HG02973 (cell line): ENCODE measurements around the gene TPT1.

ENCODE experiments used
- ATAC-seq: cut with Tn5 transposase; IDR thresholded peaks from one replicate; pipeline ENCODE4 v1.9.1; 2021; ENCODE audit warnings: moderate library complexity; ENCODE audit not compliant: unreplicated experiment

Gene TPT1

GRCh38 chr13:45335397-45336024 is 5.5 kb downstream of the TPT1 start:
- no peak for ATAC-seq

GRCh38 chr13:45333977-45334922 is 6.7 kb downstream of the TPT1 start:
- ATAC-seq = no peak

- no peak for ATAC-seq
Observed at GRCh38 chr13:45333251-45333976, 7.6 kb downstream of the TPT1 start.

GRCh38 chr13:45332831-45333219 is 8.2 kb downstream of the TPT1 start:
- no peak for ATAC-seq

- no peak for ATAC-seq
Observed at GRCh38 chr13:45332036-45332830, 8.8 kb downstream of the TPT1 start.

- ATAC-seq = no peak
Observed at GRCh38 chr13:45331692-45332035, 9.3 kb downstream of the TPT1 start.

- no peak for ATAC-seq
Observed at GRCh38 chr13:45331123-45331619, 9.8 kb downstream of the TPT1 start.

GRCh38 chr13:45328661-45329111 is 12.3 kb downstream of the TPT1 start:
- ATAC-seq = no peak

GRCh38 chr13:45327253-45327955 is 13.6 kb downstream of the TPT1 start:
- ATAC-seq = no peak

- no peak for ATAC-seq
Observed at GRCh38 chr13:45325806-45326205, 15.2 kb downstream of the TPT1 start.

- no peak for ATAC-seq
Observed at GRCh38 chr13:45320876-45321629, 19.9 kb downstream of the TPT1 start.

- ATAC-seq = no peak
Observed at GRCh38 chr13:45316996-45317395, 24.0 kb downstream of the TPT1 start.

GRCh38 chr13:45316338-45316737 is 24.6 kb downstream of the TPT1 start:
- ATAC-seq = no peak

- ATAC-seq = no peak
Observed at GRCh38 chr13:45315520-45316167, 25.3 kb downstream of the TPT1 start.

GRCh38 chr13:45314822-45315221 is 26.2 kb downstream of the TPT1 start:
- no peak for ATAC-seq

- ATAC-seq = no peak
Observed at GRCh38 chr13:45310341-45311131, 30.4 kb downstream of the TPT1 start.

GRCh38 chr13:45306966-45307365 is 34.0 kb downstream of the TPT1 start:
- ATAC-seq = no peak

GRCh38 chr13:45305079-45305478 is 35.9 kb downstream of the TPT1 start:
- no peak for ATAC-seq
